NCI-H128 (cell line): ENCODE measurements around the gene PIH1D1.
"Not testable (repeated sequence)": the region's sequence is repeated elsewhere in the genome, so short reads cannot be mapped to it uniquely, and the experiment has no call there.

ENCODE experiments used
- DNase-seq: peaks from one replicate; lab custom pipeline; 2025; ENCODE audit not compliant: unreplicated experiment; lab: John Stamatoyannopoulos, UW

Gene PIH1D1

DNA sequence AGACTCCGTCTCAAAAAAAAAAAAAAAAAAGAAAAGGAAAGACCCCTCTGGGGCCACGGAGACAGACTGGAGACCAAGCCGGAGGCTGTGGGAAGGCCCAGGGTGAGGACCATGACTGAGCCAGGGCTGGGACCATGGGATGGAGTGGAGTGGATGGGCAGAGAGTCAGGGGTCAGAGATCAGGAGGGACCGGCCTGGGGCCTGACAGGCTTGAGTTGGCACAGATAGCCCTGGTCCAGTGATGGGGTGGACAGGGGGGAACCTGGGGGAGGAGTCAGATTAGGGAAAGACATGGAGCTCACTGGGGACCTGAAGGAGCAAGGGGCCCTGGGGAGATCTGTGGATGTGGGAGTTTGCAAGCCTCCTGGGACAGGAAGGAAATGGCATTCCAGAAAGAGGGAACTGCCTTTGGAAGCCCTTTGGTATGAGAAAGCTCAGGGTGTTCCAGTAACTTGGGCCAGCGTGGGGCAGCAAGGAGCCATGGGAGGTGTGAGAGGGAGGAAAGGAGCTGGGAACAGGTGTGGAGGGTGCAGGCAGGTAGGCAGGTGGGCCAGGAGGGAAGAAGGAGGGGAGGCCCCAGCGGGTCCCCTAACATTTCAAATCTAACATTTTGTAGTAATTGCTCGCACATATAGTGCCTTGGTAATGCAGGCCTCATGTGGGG, 29.5 kb upstream of the PIH1D1 start:
- no peak for DNase-seq

DNA sequence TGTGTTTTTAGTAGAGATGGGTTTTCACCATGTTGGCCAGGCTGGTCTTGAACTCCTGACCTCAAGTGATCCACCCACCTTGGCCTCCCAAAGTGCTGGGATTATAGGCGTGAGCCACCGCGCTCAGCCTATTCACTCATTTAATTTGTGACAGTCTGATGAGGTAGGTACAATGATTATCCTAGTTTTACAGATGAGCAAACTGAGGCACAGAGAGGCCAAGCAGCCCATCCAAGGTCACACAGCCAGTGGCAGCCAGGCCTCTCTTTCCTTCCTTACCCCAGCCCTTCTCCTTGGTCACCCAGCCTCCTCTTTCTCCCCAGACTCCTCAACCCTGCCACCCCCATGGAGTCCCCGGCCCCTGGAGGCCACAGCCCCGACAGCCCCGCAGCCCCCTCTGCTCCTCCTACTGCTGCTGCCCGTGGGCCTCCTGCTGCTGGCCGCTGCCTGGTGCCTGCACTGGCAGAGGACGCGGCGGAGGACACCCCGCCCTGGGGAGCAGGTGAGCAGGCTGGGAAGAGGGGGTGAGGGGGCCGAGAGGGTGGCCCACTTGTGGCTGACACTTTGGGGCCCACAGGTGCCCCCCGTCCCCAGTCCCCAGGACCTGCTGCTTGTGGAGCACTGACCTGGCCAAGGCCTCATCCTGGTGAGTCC, 28.5 kb upstream of the PIH1D1 start:
- no peak for DNase-seq

DNA sequence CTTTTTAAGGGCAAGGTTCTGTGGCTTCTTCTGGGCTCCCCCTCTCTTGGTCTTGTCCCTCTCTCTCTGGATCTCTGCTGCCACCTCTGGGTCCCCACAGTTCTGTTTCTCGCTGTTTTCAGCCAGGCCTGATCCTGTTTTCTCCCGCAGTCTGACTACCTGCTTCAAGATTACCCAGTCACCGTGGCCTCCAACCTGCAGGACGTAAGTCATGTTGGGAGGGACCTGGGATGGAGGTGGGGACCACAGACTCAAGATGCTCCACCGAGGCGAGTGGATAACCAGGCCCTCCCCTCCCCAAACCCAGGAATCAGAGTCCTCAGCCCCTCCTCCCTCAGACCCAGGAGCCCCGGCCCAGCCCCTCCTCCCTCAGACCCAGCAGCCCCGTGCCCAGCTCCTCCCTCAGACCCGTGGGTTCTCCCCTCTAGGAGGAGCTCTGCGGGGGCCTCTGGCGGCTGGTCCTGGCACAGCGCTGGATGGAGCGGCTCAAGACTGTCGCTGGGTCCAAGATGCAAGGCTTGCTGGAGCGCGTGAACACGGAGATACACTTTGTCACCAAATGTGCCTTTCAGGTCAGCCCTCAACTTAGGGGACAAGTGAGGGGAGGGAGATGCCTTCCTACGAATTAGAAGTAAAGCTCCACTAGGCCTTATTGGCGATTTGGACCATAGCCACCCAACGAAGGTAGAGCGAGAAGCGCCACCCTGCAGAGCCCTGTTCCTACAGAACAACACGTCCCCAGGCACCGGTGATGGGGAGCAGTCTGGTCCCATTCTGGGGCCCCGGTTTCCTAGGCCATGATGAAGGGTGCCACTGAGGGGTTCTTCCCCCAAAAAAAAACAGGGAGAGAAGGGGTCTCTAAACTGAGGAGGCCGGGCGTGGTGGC, 24.6 kb upstream of the PIH1D1 start:
- DNase-seq = no peak

DNA sequence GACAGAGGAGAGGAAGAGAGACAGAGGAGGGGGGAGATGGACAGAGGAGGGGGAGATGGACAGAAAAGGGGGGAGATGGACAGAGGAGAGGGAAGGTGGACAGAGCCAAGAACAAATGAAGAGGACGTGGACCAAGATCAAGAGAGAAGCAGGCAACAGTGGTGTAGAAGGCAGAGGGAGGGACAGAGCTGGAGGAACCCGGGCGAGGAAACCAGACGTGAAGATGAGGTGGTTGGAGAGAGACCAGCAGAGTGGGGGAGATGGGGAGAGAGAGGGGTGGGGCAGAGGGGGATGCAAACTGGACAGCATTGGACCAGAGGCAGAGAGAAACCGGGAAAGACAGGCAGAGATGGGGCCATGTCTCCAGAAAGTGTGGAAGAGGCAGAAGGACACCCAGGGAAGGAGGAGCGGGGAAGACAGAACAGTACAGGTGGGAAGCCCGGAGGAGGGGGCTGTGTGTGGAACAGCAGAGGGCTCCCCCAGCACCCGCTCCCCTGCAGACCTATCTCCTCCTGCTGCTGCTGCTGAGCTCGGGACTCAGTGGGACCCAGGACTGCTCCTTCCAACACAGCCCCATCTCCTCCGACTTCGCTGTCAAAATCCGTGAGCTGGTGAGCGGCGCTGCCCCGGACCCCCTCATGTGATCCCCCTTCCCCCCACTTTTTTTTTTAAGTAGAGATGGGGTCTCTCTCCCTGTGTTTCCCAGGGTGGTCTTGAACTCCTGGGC, 23.7 kb upstream of the PIH1D1 start:
- no peak for DNase-seq

DNA sequence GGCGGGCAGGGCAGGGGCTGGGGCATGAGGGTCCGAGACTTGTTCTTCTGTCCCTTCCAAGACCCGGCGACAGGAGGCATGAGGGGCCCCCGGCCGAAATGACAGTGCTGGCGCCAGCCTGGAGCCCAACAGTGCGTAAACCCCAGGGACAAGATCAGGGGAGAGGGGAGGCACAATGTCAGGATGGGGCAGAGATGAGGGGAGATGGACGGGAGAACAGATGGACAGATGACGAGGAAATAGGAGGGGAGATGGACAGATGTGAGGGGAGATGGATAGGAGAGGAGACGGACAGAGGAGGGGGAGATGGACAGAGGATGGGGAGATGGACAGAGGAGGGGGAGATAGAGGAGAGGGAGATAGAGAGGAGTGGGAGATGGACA, 22.9 kb upstream of the PIH1D1 start:
- DNase-seq = no peak

DNA sequence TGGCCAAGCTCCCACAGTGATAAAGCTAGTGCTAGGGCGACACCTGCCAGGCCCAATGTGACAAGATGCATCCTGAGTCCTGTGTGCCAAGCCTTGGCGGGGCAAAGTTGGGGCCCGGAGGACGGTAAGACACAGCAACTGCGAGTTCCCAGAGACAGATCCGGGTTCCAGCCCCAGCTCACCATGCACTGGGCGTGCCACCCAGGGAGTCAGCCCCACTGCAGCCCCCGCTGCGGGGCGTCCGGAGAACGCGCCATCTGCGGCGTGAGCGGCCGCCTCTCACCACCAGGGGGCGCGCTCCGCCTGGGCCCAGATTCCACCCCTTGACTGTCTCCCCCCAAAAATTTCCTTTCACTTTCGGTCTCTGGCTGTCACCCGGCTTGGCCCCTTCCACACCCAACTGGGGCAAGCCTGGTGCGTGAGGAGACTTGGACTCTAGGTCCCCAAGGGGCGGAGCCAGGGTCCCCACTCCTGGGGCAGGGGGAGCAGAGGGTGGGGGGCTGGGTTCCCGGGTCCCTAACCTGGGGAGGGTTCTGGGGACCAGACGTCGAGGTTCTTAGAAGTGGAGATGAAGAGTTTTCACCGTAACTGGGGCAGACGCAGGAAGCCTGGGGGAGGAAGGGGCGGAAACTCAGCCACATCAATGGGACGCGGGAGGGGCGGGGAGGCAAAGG, 22.4 kb upstream of the PIH1D1 start, which contains the start of gene FLT3LG:
FLT3LG (plus strand) TSS at position 348 of the 674 bp plus-strand sequence. CDS start 425 bp downstream, outside the sequence.
- DNase-seq = no peak

DNA sequence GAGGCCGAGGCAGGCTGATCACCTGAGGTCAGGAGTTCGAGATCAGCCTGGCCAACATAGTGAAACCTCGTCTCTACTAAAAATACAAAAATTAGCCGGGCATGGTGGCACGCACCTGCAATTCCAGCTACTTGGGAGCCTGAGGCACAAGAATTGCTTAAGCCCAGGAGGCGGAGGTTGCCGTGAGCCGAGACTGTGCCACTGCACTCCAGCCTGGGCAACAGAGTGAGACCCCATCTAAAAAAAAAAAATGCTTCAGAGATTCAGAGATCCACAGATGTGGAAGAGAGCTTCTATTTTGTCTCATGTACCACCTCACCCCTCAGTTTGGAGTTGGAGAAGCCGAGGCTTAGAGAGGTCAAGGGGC, 21.9 kb upstream of the PIH1D1 start:
- DNase-seq = not testable (repeated sequence)

DNA sequence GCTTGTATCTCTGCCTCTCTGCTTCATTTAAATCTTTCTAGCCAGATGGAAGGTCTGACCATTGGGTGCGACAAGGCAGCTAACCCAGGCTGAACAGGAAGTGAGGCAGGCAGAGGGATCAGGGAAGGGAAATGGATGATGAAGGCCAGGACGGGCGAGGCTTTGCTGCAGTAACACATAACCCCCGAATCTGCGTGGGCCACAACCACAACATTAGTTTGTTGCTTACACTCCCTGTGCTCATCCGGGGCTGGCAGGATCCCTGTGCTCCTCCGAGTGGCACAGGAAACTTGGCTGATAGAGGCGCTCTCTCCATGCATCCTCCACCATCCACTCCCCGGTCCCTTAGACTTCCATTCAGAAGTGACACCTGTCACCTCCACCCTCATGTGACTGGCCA, 21.3 kb upstream of the PIH1D1 start:
- no peak for DNase-seq

DNA sequence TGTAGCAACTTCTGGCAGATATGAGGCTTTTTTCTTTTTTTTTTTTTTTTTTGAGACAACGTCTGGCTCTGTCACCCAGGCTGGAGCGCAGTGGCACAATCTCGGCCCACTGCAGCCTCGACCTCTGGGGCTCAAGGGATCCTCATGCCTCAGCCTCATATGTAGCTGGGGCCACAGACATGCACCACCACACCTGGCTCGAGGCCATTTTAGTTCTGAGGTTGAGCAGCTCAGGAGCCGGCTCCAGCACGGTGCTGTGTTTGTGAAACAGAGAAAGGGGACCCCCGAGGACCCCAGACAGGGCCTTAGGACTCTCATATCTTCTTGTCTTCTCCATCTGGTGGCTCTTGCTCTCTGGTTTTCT, 19.0 kb upstream of the PIH1D1 start:
- DNase-seq = no peak

DNA sequence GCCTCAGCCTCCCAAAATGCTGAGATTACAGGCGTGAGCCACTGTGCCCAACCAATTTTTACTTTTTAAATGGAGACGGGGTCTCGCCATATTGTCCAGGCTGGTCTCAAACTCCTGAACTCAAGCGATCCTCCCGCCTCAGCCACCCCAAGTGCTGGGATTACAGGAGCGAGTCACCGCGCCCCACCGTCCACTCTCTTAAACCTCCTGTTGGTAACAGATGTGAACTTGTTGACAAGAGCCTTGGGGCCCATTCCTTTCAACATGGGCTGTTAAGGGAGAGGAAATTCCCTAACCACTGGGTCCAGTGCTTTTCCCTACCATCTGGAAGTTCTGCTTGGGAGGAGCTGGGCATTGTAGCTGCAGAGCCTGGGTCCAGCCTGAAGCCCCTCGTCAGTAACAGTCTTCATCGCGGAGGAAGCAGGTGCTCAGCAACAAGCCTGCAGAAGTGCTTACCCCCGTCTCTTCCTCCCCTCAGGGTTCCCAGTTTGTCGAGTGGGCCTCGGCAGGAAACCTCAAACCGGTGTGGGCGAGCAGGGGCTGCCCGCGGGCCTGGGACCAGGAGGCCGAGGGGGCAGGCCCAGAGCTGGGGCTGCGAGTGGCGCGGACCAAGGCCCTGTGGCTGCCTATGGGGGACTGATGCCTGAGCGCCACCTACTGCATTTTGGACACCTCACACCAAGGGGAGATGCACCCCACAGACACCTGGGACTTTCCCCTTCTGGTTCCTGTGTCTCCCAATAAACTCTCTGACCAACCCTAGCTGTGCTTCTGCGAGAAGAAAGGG, 18.4 kb upstream of the PIH1D1 start:
- DNase-seq = no peak

DNA sequence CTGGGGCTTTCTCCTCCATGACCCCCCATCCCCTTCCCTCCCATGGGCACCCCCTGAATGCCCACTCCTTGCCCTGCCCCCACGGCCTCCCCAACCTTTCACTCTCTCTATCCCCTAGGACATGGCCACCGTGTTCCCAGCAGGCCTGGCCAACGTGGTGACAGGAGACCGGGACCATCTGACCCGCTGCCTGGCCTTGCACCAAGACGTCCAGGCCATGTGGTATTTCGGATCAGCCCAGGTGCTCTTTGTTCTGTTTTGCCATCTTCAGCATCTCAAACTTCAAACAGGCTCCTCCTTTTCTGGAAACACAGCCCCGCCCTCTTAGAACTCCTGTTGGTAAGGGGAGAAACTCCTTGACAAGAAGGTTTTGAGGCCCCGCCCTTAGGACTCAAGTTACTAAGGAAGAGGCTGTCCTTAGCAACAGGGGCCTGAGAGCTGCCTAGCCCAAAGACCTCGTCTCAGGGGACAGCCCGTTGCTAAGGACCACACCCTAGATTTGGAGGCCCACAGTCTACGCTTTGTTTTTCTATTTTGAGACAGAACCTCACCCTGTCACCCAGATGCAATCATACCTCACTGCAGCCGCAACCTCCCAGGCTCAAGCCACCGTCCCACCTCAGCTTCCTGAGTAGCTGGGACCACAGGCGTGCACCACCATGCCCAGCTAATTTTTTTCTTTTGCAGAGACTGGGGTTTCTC, 17.3 kb upstream of the PIH1D1 start:
- peak; percentile 63 for DNase-seq

DNA sequence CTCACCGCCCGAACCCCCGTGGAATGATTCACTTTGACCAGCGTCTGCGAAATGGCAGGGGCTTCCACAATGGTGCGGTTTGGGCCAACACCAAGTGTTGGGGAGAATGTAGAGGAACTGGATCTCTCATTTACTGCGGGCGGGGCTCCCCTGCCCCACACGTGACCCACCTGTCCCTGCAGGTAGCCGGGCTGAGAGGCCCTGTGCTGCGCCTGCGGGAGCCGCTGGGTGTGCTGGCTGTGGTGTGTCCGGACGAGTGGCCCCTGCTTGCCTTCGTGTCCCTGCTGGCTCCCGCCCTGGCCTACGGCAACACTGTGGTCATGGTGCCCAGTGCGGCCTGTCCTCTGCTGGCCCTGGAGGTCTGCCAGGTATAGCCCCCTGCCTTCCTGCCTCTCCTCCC, 16.6 kb upstream of the PIH1D1 start:
- no peak for DNase-seq

DNA sequence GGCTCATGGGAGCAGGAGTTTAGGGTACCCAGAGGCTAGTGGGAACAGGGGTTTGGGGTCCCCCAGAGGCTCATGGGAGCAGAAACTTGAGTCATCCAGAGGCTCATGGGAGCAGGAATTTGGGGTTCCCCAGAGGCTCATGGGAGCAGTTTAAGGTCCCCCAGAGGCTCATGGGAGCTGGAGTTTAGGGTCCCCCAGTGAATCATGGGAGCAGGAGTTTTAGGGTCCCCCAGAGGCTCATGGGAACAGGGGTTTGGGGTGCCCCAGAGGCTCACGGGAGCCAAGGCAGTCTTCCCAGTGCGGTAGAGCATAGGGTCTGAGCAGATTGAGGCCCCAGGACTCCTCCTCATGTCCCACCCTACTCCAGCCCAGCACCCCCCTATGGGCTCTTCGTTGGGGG, 13.8 kb upstream of the PIH1D1 start:
- DNase-seq = no peak

DNA sequence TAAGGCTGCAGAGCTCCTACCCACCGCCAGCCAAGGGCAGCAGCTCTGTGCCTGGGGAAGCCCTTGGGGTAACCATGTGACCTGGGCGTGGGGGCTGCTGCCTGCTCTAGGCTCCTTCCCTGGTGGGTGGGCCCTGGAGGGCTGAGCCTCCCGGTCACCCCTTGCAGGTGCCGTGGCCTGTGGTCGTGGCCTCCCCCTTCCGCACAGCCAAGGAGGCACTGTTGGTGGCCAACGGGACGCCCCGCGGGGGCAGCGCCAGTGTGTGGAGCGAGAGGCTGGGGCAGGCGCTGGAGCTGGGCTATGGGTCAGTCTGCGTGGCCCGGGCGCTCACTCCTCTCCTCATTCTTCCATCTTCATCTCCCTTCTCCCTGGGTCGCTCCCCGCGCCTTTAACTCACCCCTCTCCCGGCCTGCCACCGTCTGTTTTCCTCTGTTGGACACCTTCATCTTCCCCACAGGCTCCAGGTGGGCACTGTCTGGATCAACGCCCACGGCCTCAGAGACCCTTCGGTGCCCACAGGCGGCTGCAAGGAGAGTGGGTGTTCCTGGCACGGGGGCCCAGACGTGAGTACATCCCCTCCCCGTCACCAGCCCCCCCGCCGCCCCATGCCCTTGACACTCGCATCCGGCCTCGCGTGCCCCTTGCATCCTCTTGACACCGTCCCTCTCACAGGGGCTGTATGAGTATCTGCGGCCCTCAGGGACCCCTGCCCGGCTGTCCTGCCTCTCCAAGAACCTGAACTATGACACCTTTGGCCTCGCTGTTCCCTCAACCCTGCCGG, 12.5 kb upstream of the PIH1D1 start:
- no peak for DNase-seq

DNA sequence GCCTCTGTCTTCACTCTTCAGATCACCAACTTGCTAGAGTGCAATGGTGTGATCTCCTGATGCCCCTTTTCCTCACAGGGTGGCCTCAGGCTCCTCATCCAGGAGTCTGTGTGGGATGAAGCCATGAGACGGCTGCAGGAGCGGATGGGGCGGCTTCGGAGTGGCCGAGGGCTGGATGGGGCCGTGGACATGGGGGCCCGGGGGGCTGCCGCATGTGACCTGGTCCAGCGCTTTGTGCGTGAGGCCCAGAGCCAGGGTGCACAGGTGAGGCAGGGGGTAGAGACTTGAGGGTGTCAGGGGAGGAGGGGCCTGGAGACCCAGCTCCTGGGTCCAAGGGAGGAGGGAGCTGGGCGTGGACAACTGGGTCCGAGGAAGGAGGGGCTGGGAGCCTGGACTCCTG, 10.9 kb upstream of the PIH1D1 start:
- no peak for DNase-seq

DNA sequence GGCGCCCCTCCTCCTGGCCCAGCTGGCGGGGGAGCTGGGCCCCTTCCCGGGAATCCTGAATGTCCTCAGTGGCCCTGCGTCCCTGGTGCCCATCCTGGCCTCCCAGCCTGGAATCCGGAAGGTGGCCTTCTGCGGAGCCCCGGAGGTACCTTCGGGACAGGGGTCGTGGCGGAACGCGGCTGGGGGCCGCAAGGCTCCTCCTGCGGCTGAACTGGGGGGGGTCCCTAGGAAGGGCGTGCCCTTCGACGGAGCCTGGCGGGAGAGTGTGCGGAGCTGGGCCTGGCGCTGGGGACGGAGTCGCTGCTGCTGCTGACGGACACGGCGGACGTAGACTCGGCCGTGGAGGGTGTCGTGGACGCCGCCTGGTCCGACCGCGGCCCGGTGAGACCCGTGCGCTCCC, 10.0 kb upstream of the PIH1D1 start:
- no peak for DNase-seq

DNA sequence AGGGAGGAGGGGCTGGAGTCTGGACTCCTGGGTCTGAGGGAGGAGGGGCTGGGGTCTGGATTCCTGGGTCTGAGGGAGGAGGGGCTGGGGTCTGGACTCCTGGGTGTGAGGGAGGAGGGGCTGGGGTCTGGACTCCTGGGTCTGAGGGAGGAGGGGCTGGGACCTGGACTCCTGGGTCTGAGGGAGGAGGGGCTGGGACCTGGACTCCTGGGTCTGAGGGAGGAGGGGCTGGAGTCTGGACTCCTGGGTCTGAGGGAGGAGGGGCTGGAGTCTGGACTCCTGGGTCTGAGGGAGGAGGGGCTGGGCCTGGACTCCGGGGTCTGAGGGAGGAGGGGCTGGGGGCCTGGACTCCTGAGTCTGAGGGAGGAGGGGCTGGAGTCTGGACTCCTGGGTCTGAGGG, 9.5 kb upstream of the PIH1D1 start:
- DNase-seq = not testable (repeated sequence)

DNA sequence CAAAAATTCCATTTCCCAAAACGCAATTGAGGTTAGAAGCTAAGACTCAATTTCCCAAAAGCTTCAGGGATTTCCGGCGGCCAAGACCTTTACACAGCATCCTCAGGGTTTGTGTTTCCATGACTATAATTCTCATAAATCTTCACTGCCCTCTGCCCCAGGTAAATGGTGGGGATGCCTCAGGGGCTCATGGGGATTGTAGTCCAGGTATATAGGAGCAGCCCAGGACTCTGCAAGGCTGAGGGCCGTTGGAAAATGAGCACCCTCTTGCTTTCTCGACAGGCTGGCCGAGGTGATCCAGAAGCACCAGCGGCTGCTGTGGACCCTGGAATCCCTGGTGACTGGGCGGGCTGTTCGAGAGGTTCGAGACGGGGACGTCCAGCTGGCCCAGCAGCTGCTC, 7.8 kb upstream of the PIH1D1 start:
- no peak for DNase-seq

DNA sequence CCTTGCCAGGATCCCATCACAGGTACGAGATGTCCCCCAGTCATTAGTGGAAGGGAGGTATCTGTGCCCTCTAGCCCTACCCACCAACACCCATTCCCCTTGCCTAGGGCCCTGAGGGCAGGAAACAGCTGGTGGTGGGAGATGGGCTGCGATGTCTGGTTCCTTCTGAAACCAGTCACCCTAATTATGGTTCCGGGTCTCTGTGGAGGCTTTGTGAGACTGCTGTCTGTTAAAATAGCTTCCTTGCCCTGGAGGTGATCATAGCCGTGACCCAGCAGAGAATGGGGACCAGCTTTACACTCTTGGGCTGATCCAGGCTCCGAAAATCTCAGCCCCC, 6.9 kb upstream of the PIH1D1 start:
- no peak for DNase-seq
